Femur (tissue), 1 donor: ENCODE results near the gene PRODH2.

ENCODE experiments used
- DNase-seq: peaks from one replicate; pipeline ENCODE4 v3.0.0-alpha.2; 2017

PRODH2 gene

DNA sequence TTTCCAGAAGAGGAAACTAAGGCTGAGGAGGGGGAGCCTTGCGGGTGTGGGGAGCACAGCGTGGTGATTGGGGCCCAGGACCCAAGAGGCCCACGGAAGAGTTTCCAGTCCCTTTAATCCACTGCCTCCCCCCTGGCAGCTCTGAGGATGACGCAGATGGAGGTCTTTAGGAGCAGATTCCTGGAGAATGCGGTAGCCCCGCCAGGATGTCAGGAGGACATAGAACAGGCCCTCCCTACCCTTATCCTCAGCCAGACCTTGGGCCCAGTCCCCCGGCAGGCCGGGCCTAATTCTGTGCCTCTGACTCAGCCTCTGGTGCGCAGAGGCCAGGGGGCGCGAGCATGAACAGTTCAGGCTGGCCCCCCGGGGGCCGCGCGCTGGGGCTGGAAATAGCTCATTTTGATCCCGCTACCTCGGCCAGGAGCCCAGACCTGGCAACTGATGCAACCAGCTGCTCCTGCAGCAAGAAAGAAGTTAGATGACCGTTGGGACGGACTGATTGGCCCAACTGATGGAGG, 55.4 kb downstream of the PRODH2 start:
- DNase-seq = peak; percentile 97

DNA sequence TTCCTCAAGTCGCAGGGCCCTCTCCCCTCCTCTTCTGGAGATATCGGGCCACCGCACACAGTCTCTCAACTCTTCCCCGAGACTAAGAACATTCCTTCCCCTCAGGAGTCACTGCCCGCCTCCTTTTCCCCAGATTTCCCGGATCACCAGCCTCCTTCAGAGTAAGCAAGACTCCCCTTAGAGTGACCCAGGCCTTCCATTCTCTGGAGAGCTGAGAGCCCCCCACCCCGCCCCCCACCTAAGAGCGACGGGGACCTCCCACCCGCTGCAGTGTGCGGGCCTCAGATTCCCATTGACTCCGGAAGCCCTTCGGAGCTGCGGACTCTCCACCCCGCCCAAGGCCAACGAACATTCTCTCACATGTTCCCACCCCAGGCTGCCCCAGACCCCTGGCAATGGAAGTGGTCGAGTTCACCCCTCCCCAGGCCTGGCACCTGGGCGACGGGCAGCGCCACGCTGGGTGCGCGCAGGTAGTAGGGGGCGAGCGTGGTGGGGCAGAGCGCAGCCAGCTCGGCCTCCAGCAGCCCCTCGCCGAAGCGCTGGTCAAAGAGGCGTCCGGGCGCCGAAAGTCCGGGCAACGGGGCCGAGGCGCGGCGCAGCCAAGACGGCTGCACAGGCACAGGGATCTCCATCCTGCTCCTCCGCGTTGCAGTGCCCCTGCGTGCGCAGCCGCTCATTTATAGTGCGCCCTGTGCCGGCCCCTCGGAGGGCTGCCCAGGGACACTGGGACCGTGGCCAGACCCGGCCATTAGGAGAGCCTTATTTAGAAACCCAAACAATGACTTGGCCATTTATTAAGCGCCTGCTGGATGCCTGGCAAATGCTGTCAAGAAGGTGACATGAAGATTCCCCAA, 56.0 kb downstream of the PRODH2 start, which contains the start of gene HSPB6:
Gene HSPB6, minus strand, starts transcription at position 653 of the 854 bp plus-strand sequence. Its CDS starts 21 bp downstream, at position 632.
- peak; percentile 86 for DNase-seq

DNA sequence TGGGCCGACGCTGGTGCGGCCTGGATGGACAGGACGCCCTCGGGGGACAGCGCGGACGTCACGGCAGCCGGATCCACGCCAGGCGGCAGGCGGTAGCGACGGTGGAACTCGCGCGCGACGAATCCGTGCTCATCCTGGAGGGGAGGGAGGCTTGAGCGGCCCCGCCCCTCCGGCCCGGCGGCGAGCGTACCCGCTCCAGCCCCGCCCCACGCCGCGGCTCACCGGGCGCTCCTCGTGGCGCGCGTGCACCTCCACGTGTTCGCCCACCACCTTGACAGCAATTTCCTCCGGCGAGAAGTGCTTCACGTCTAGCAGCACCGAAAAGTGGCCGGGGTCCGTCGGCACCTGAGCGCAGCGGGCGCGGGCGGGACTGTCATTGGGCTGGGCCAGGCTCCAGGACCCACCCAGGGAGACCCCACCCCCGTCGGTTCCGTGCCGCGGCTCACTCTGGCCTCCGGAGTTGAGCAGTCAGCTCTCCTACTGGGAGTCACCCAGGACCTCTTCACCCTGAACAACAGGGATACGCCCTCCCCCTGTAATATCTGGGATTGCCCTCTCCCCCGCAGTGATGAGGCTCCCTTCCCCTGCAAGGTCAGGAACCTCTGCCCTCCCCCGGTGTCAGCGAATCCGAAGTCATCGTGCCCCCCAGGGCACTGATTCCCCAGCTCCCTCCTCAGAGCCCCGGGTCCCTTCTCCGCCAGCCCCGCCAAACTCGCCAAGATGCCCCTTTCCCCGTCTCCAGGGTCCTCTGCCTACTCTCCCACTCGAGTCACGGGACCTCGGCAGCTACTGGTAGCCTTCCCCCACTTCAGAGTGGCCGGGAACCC, 56.9 kb downstream of the PRODH2 start:
- peak; percentile 91 for DNase-seq

DNA sequence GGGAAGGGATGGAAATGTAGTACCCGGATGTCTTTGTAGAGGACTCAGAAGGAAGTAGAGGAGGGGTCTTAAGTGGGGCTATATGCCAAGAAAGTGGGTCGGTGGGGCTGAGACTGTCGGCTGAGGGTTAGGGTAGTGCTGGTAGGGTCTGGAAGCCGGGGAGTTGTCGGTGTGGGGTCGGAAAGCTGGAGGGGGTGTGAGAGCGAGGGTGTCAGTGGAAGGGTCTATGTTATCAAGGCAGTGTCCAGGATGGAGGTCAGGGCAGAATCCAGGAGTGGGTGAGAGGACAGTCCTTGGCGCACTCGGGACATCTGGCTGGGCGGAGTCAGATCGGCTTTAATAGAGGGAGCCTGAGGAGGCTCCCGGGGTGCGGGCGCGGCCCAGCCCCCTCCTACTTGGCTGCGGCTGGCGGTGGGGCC, 57.5 kb downstream of the PRODH2 start:
- no peak for DNase-seq

DNA sequence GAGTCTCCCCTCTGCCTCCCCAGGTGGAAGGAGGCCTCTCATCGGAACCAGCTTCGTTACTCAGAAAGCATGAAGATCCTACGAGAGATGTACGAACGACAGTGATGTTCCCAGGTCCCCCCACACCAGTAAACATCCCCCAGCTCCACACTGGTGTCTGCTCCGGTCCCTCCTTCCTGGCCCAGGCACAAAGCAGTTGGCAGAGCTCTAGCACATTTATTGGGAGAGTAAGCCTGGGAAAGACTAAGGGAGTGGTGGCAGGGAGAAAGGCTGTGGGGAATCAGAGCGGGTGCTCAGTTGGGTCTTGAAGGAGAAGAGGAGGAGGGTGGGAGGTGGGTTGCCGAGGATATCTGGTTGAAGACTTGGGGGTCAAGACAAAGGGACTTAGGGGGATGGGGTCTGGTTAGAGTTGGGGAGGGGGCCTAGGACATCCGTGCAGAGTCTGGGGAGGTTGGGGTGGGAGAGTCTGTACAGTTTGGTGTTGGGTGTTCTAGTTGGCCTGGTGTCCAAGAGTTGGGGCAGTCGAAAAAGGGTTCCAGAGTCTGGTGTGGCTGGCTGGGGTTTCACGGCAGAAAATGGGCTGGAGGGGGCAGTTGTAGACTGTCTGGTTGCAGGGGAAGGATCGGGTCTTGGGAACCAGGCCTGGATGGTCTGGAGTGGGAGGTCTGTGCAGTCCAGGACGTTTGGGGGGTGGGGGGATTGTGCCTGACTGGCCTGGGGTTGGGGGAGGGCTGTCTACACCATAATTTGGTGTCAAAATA, 58.1 kb downstream of the PRODH2 start:
- DNase-seq = peak; percentile 28

DNA sequence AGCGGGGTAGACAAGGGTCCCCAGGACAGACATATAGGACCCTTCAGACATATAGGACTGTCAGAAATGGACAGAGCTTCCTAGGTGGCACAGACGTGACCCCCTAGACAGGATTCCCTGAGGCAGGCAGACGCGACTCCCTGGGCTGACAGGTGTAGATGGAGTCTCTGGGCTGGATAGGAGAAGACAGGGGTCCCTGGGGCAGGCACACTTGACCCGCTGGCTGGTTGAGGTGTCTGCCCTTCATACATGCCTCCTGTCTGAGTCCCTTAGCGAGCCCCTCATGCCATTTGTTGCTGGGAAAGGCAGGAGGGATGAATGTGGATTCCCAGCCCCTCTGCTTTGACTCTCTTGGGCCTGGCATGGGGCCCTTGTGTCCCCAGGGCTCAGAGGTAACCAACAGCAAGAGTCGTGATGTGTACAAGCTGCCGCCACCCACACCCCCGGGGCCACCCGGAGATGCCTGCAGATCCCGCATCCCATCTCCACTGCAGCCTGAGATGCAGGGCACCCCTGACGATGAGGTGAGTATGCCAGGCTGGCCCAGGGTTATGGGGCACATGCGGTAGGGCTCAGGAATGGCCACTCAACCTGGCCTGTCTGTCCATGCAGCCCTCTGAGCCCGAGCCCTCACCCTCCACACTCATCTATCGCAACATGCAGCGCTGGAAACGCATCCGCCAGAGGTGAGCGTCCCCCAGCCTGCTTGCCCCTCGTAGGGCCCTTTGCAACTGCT, 58.8 kb downstream of the PRODH2 start:
- no peak for DNase-seq

DNA sequence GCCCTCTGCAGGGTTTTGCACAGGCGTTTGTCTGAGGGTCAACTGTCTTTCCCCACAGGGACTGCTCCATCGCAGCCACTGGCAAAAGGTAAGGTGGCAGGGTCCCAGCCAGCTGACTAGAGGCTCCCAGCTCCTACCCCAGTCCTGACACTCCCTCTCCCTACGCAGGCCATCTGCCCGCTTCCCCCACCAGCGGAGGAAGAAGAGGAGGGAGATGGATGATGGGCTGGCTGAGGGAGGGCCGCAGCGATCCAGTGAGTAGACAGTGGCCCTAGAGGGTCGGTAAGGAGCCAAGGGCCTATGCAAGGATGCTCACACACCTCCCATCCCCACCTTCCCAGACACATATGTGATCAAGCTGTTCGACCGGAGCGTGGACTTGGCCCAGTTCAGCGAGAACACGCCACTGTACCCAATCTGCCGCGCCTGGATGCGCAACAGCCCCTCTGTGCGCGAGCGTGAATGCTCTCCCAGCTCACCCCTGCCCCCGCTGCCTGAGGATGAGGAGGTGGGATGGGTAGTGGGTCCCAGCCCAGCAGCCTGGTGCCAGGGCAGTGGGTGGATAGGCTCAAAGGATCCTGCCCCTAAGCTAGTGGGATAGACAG, 59.8 kb downstream of the PRODH2 start:
- no peak for DNase-seq

DNA sequence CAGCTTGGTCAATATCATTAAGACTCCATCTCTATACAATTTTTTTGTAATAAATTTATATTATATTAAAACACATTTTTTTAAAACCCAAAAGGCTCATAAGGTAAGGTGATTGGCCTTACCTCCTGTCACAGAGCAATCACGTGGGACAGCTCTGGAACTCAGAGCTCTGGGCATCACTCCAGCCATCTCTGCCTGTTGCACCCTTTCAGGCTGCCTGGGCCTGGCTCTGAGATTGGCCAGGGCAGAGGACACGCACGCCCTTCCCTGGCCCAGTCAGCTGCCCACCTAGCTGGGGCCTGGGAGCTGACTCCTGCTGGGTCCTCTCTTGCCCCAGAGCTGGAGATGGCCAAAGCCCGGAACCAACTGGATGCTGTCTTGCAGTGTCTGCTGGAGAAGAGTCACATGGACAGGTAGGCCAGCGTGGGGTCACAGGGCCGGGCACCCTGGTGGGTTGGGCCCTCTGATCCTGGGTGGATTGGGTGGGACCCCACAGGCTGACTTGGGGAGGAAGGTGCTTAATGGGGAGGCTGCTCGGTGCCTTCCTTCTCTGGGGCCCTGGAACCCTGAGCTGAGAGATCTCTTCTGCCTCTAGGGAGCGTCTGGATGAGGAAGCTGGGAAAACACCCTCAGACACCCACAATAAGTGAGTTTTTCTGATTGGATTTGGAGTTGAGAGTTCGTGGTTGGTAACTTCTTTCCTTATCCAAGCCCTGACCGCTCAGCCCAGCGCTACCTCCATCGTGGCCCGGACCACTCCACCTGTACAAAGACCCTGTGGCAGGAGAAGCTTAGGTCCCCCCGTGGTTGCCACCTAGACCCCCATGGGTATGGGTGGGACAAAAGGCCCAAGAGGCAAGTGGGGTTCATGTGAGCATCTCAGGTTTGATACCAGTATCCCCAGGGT, 60.6 kb downstream of the PRODH2 start:
- no peak for DNase-seq

DNA sequence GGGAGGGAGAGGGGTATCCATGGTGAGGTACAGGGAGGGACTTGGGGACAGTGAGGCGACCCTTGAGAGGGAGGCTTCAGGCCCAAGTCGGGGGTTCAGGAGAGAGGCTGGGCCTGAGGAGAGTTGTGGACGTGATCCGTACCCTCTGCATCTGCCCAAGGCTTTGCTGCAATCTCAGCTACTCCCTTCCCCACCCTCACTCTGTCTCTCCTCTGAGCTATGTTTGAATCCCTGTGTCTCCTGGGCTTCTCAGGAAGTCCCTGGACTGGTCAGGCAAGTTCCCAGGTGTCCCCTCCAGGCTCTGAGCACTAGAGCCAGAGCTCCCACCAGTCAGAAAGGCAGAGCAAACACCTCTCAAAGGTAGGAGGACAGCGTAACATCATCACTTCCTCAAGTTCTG, 62.5 kb downstream of the PRODH2 start:
- DNase-seq = no peak
